Activated CD8-positive, alpha-beta memory T cell treated with anti-CD3 and anti-CD28 coated beads, Interleukin-2, amount 50 U/mL, for 4 hours (primary cell): ENCODE measurements around the gene CNBD2.
A peak's percentile ranks its signal among the peaks of the same experiment; 100 is the strongest.
"Not testable (repeated sequence)": the region's sequence is repeated elsewhere in the genome, so short reads cannot be mapped to it uniquely, and the experiment has no call there.

Experiments
- DNase-seq: peaks from one replicate; pipeline ENCODE4 v3.0.0-alpha.2; 2020

Gene CNBD2

GRCh38 chr20:35967979-35968640 lies at the start of gene CNBD2:
Gene CNBD2, plus strand, starts transcription at chr20:35968590. Its CDS starts 173 bp downstream, at chr20:35968763.
- DNase-seq, result no peak

GRCh38 chr20:35920523-35920922 lies 47.9 kb upstream of the CNBD2 start:
- no peak for DNase-seq

- DNase-seq, result no peak
These were observed 39.1 kb upstream of the CNBD2 start for GRCh38 chr20:35929301-35929700.

GRCh38 chr20:35934050-35934449 lies 34.3 kb upstream of the CNBD2 start:
- DNase-seq, result no peak

GRCh38 chr20:35939264-35939663 lies 29.1 kb upstream of the CNBD2 start:
- DNase-seq, result no peak

- DNase-seq, result no peak
These were observed 26.8 kb upstream of the CNBD2 start for GRCh38 chr20:35941620-35942019.

- no peak for DNase-seq
These were observed 26.1 kb upstream of the CNBD2 start for GRCh38 chr20:35942243-35942642.

- peak; percentile 23 for DNase-seq
These were observed 20.9 kb upstream of the CNBD2 start for GRCh38 chr20:35947489-35947888.

- DNase-seq, result no peak
These were observed 20.5 kb upstream of the CNBD2 start for GRCh38 chr20:35947907-35948306.

- no peak for DNase-seq
These were observed 18.3 kb upstream of the CNBD2 start for GRCh38 chr20:35950093-35950492.

- DNase-seq, result not testable (repeated sequence)
These were observed 16.3 kb upstream of the CNBD2 start for GRCh38 chr20:35952080-35952479.

- no peak for DNase-seq
These were observed 15.7 kb upstream of the CNBD2 start for GRCh38 chr20:35952480-35953386.

GRCh38 chr20:35953387-35954199 lies 14.8 kb upstream of the CNBD2 start:
- DNase-seq, result peak; percentile 57

GRCh38 chr20:35954200-35954906 lies 14.0 kb upstream of the CNBD2 start, which contains the start of gene SCAND1:
Gene SCAND1, minus strand, starts transcription at chr20:35954502. Its CDS starts 218 bp downstream, at chr20:35954284.
- DNase-seq, result peak; percentile 96

- no peak for DNase-seq
These were observed 13.5 kb upstream of the CNBD2 start for GRCh38 chr20:35954907-35955251.

- DNase-seq, result no peak
These were observed 11.8 kb upstream of the CNBD2 start for GRCh38 chr20:35956616-35957015.

- not testable (repeated sequence) for DNase-seq
These were observed 9.1 kb upstream of the CNBD2 start for GRCh38 chr20:35959291-35959690.

- no peak for DNase-seq
These were observed 4.5 kb upstream of the CNBD2 start for GRCh38 chr20:35963878-35964277.

- DNase-seq, result no peak
These were observed 540 bp downstream of the CNBD2 start for GRCh38 chr20:35968930-35969329.

GRCh38 chr20:35971981-35972380 lies 3.6 kb downstream of the CNBD2 start:
- no peak for DNase-seq

GRCh38 chr20:35972462-35972861 lies 4.1 kb downstream of the CNBD2 start:
- DNase-seq, result no peak

- DNase-seq, result no peak
These were observed 5.9 kb downstream of the CNBD2 start for GRCh38 chr20:35974256-35974655.
